A673 (cell line): Measurements from ENCODE around the gene SPHK1.

ENCODE experiments used
- EZH2 ChIP-seq: fragments of 200-600 bp; sonication (generic); IDR thresholded peaks from 2 replicates; pipeline ENCODE4 v1.6.1; 2017; ENCODE audit warnings: borderline replicate concordance, low read depth, mild to moderate bottlenecking, mixed read lengths, antibody characterized with exemption, low read length; ENCODE audit not compliant: poor library complexity, severe bottlenecking
- TF ChIP-seq, protein P1 (sequence below): fragments of 300-800, 200-600 bp; sonication (generic); conservative IDR thresholded peaks from 2 replicates; pipeline ENCODE4 v1.5.1; 2017; ENCODE audit warnings: low read depth, mild to moderate bottlenecking, antibody characterized with exemption, low read length, moderate library complexity, mixed read lengths

DNA sequence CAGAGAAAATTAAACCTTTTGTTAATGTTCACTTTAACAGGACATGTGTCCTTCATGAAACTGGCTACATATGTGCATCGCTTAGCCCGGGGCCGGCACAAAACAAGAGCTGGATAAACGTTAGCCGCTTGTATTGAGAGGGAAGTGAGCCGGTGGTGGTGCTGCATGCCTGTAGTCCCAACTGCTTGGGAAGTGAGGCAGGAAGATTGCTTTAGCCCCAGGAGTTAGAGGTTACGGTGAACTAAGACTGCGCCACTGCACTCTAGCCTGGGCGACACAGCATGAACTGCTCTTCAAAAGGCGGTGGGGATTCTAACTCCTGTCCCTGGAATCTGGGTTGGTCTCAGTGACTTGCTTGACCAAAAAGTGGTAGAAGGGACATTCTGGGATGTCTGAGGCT, 15.0 kb upstream of the SPHK1 start:
- TF ChIP-seq, protein P1, sequence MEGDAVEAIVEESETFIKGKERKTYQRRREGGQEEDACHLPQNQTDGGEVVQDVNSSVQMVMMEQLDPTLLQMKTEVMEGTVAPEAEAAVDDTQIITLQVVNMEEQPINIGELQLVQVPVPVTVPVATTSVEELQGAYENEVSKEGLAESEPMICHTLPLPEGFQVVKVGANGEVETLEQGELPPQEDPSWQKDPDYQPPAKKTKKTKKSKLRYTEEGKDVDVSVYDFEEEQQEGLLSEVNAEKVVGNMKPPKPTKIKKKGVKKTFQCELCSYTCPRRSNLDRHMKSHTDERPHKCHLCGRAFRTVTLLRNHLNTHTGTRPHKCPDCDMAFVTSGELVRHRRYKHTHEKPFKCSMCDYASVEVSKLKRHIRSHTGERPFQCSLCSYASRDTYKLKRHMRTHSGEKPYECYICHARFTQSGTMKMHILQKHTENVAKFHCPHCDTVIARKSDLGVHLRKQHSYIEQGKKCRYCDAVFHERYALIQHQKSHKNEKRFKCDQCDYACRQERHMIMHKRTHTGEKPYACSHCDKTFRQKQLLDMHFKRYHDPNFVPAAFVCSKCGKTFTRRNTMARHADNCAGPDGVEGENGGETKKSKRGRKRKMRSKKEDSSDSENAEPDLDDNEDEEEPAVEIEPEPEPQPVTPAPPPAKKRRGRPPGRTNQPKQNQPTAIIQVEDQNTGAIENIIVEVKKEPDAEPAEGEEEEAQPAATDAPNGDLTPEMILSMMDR: no peak
- TF ChIP-seq EZH2: no peak
